GM18502 (cell line): ENCODE measurements around the gene SPG7.

Source experiments
- ATAC-seq: cut with Tn5 transposase; IDR thresholded peaks from one replicate; pipeline ENCODE4 v1.9.1; 2021; ENCODE audit warnings: mild to moderate bottlenecking; ENCODE audit not compliant: unreplicated experiment, poor library complexity

SPG7 gene

DNA sequence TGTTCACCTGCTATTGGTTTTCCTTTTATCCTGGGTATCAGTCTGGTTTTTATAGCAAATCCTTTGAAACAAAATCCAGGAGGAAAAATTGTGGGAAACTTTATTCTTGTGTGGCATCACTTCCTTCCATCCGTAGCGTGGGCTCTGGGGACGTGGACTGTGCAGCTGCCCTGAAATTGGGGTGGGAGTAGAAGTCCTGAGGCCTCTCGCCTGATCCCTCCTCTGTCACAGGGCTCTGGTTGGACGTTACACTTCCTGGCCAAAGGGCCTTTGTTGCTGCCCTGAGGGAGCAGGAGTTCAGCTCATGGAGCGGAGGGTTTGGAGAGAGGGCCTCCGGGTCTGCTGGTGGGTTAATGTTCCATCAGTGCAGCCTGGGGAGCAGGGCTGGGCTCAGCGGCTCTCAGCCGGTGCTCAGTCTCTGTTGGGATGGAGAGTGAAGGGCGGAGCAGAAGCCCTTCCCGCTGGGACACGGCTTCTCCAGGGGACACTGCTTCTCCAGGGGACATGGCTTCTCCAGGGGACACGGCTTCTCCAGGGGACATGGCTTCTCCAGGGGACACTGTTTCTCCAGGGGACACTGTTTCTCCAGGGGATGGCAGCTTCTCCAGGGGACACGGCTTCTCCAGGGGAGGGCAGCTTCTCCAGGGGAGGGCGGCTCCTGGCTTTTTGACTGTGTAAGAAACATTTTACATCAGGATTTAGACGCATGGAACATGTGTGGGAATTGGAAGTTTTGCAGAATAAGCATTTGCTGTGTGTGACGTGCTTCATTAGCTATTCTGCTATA lies 37.0 kb downstream of the SPG7 start:
- ATAC-seq = no peak

DNA sequence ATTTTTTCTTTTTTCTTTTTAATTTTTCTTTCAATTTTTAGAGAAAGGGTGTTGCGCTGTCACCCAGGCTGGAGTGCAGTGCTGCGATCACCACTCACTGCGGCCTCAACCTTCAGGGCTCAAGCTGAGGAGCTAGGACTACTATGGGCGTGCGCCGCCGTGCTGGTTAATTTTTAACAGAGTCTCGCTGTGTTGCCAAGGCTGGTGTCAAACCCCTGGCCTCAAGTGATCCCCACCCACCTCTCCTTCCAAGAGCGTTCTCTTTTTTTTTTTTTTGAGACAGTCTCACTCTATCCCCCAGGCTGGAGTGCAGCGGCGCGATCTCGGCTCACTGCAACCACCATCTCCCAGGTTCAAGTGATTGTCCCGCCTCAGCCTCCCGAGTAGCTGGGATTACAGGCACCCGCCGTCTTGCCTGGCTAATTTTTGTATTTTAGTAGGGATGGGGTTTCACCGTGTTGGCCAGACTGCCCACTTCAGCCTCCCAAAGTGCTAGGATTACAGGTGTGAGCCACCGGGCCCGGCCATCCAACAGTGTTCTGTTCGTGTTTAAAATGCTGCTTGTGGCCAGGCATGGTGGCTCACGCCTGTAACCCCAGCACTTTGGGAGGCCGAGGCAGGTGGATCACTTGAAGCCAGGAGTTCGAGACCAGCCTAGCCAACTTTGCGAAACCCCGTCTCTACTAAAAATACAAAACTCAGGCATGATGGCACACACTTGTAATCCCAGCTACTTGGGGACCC lies 37.8 kb downstream of the SPG7 start:
- ATAC-seq = no peak

DNA sequence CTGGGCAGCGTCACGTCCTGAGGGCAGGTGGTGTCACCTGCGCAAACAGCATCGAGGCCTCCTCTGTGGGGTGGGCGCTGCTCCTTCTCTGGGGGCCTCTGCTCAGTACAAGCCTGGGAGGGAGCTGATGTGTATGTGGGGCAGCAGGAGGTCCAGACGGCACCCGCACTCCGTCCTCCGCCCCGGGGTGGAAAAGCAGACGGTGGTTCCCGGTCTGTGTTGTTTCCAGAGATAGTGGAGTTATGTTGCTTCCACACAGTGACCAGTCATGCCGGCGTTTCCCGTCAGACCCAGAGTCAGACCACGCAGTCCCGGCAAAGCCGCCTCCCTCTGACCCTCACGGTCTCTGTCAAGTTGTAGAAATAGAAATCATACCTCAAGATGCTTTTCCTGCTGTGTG lies 38.6 kb downstream of the SPG7 start:
- ATAC-seq = no peak

DNA sequence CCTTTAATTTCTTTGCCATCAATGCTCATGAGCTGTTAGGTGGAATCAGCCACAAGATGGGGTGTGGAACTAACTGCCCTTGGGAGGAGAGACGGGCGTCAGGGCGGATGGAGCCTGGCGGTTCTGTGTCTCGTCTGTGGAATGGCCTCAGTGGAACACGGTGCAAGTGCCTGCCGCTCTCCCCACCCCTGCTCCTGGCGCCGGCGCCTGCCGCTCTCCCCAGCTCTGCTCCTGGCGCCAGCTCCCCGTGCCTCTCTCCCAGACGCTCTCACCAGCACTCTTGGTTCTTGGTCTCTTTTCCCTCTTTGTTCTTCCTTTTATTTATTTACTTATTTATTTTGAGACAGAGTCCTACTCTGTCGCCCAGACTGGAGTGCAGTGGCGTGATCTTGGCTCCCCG lies 39.1 kb downstream of the SPG7 start:
- ATAC-seq = no peak

DNA sequence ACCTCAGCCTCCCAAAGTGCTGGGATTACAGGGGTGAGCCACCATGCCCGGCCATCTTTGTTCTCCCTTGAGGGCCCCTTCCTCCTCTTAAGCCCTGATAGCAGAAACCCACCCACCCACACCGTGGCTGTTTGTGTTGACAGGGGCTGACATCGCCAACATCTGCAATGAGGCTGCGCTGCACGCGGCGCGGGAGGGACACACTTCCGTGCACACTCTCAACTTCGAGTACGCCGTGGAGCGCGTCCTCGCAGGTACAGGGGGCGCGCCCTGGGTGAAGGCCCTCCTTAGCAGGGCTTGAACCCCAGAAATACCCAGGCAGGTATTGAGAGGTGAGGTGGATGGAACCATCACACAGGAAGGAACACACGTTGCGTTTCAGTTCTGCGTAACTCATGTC lies 39.7 kb downstream of the SPG7 start:
- ATAC-seq = no peak

DNA sequence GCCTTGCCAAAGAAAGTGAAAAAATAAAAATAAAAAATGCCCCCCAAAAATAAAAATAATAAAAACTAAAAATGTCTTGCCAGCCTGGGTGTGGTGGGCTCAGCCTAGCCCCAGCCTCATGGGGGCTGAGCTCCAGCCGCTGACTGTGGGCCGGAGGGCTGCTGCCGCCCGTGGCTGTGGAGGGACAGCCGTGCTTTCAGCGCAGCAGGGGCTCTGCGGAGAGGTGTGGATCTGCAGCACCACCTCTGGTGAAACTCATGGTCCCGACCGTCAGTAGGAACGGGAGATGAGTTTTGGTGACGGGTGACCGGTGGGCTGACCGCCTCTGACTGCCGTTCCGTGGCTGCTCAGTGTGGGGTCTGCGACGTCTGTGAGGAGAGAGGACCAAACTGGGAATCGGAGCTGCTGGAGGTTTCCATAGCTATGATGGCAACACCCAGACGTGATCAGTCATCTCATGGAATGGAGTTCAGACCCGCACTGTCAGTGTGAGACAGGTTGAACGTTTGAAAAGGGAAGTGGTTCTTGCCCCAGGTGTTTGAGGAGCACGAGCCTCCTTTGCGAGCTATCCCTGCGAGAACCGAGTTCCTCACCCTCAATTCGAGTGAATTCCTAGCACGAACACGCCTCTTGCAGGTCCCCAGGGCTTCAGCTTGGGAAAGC lies 40.3 kb downstream of the SPG7 start:
- no peak for ATAC-seq

DNA sequence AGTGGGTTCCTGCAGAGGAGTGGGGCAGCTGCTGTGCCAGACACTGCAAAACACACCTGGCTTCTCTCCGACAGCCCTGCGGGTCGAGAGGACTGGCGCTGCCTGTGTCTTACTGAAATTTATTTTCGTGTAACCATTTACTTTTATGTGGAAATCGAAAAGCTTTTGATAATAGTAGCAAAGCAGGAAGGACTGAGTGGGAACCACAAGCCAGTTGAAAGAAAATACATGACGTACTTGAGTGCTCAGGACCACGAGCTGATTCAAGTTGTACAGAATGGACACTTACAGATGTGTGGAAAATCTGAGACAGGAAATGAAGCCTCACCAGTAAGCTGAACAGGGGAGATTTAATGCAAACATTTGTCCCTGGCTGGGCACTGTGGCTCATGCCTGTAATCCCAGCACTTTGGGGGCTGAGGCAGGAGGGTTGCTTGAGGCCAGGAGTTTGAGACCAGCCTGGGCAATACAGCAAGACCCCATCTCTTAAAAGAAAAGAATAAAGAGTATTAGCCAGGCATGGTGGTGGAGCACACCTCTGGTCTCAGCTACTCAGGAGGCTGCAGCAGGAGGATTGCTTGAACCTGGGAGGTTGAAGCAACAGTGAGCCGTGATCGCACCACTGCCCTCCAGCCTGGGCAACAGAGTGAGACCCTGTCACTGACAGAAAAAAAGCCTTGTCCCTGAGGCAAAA lies 41.0 kb downstream of the SPG7 start:
- ATAC-seq = no peak

DNA sequence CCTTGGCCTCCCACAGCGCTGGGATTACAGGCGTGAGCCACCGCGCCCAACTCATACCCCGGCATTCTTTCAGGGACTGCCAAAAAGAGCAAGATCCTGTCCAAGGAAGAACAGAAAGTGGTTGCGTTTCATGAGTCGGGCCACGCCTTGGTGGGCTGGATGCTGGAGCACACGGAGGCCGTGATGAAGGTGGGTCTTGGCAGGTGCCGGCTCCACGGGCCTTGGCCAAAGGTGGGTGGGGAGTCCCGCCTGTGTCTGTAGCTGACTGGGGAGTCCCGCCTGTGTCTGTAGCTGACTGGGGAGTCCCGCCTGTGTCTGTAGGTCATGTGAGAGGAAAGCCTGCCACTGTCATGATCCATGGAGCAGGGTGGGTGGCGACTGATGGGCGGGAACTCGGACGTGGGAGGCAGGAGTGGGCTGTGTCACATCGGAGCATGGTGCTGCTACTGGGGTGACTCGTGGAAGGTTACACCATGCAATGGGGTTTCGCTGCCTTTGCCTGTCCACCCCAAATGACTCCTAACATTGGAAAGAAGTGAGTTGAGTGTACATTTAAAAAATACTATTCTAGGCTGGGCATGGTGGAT lies 42.3 kb downstream of the SPG7 start:
- no peak for ATAC-seq

DNA sequence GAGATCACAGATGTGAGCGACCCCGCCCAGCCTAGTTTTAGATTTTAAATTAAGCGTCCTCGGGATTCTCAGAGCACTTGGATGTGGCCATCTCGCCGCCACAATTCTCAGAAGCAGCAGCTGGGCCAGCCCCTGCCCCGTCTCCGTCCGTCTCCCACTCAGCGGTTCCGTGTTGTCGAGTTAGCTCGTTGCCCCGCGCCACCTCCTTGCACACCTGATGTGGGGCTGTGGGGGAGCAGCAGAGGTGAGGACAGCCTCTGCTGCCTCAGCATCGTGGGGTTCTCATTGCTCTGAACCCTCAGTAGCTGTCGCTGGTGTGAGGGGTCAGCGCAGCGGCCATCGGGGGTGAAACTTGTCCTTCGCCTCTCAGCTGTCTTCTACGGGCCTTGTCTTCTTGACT lies 44.1 kb downstream of the SPG7 start:
- no peak for ATAC-seq

DNA sequence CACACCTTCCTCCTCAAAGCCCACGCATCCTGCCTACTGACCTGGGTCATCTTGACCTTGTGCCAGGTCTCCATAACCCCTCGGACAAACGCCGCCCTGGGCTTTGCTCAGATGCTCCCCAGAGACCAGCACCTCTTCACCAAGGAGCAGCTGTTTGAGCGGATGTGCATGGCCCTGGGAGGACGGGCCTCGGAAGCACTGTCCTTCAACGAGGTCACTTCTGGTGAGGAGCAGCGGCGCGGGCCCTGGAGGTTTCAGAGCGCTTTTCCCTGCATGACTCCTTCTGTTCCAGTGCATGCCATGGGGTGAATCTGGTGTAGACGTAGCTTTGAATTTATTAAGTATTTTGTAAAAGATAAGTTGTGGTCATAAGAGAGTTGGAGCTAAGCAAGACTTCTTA lies 44.7 kb downstream of the SPG7 start:
- ATAC-seq = no peak

DNA sequence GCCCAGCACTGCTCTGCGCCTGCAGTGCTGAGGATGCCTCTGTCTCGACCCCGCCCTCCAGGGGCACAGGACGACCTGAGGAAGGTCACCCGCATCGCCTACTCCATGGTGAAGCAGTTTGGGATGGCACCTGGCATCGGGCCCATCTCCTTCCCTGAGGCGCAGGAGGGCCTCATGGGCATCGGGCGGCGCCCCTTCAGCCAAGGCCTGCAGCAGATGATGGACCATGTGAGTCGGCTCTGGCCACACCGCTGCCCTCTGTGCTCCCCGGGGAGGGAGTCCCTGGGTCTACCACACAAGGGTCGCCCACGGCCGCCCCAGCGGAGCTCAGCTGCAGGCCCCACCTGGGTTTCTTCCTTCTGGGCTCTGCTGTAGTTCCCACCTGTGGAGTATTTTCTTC lies 45.5 kb downstream of the SPG7 start:
- ATAC-seq = no peak

DNA sequence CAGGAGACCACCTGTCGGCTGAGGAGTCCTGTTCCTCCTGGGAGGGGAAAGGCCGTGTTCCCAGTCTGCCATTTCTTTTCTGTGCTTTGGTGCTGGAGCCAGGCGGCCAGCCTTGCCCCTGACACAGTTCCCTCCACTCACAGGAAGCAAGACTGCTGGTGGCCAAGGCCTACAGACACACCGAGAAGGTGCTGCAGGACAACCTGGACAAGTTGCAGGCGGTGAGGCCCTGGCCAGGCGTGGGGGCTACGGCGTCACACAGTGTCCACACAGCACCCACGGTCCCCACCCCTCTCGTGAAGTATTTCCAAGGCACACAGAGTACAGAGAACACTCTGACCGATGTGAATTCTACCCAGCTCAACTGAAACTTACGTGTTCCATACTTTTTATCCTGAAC lies 46.1 kb downstream of the SPG7 start:
- ATAC-seq = no peak

DNA sequence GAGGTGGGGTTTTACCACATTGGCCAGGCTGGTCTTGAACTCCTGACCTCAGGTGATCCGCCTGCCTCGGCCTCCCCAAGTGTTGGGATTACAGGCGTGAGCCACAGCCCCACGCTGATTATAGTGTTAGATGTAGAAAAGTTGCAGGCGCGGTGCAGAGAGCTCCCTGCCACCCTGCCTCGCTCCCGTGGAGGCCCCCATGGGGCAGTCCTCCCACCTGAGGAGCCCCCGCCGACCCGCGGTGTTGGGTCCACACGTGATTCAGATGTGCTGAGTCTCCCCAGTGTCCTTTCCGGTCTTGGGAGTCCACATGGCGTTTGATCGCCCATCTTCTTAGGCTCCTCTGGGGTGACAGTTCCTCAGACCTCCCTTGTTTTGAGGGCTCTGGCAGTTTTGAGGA lies 47.1 kb downstream of the SPG7 start:
- no peak for ATAC-seq

DNA sequence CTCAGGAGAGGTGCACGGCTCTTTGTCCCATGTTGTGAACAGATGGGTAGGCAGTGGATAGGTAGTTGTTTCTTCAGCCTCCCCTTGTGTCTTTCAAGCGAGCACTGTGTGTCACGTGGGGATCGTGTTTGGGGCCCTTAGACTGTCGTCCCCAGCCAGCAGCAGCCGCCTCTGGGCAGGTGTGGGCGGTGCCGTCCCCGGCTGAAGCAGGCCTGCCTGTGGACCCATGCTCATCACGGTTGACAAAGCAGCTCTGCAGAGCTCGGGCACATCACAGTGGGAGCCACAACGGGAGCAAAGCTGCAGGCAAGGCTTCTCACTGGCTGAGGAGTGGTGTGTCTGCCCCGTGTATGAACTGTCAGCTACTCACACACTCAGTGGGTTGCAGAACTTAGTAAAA lies 47.6 kb downstream of the SPG7 start:
- no peak for ATAC-seq

DNA sequence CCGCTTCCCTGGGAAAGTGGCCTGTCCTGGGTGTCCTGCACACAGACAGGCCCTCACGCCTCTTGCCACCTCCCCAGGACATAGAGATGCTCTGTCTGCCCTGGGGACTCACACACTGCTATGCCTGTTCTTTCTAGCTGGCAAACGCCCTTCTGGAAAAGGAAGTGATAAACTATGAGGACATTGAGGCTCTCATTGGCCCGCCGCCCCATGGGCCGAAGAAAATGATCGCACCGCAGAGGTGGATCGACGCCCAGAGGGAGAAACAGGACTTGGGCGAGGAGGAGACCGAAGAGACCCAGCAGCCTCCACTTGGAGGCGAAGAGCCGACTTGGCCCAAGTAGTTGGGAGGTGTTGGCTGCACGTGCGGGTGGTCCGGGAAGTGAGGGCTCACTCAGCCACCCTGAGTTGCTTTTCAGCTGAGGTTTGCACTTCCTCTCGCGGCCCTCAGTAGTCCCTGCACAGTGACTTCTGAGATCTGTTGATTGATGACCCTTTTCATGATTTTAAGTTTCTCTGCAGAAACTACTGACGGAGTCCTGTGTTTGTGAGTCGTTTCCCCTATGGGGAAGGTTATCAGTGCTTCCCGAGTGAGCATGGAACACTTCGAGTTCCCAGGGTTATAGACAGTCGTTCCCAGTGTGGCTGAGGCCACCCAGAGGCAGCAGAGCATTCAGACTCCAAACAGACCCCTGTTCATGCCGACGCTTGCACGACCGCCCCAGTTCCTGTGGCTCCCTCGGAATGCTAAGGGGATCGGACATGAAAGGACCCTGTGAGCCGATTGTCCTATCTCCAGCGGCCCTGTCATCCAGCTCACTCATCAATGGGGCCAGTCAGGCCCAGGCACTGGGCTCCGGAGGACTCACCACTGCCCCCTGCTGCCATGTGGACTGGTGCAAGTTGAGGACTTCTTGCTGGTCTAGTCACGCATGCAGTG lies 48.8 kb downstream of the SPG7 start:
- no peak for ATAC-seq

DNA sequence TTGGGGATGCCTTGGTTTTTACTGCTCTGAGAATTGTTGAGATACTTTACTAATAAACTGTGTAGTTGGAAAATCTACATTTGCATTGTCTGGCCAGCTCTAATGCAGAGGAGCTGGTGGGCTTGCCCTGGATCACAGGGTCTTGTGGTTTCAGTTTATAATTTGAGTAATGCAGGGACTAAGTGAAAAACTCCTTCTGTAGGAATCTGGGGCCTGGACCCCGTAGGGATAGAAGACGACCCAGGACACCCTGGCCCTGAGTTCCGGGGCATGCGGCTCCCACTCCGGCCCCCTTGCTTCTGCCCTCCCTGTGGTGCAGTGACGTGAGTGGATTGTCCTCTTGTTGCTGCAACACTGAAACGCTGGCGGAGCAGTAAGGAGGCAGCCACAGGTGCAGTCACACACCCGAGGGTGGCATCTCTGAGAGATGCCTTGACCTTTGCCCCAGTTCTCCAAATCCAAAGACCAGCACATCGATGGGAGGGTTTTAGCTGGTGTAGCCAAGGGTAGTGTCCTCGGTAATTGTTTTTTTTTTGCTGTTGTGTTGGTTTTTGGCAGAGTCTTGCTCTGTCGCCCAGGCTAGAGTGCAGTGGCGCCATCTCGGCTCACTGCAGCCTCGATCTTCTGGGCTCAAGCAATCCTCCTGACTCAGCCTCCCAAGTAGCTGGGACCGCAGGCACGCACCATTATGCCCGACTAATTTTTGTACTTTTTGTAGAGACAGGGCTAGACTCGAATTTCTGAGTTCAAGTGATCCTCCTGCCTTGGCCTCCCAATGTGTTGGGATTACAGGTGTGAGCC lies 49.7 kb downstream of the SPG7 start:
- no peak for ATAC-seq

DNA sequence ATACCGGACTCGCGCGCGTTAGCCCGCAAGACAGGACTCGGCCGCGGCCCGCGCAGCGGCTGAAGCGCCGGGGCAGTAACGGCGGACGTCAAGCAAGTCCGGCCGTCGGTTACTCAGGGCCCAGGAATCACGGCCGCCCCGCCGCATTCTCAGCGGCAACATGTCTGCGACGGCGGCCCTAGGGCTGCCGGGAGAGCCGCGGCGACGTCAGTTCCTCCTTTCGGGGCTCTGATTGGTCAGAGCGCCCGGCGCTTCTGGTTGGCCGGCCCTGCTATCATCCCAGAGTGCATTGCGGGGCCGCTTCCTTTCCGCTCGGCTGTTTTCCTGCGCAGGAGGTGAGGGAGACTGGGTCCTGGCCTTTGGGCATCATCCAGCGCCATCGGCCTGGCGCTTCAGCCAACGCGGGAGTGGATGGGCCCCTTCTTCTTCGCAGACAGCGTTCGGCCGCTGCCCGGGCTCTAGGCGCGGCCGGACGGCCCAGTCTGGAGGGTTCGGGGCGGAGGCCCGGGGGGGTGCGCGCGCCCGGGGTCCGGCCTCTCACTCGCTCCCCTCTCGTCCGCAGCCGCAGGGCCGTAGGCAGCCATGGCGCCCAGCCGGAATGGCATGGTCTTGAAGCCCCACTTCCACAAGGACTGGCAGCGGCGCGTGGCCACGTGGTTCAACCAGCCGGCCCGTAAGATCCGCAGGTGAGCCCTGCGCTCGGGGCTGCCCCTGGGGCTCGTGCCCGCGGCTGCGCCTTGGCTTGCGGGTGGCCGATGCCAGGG lies 52.4 kb downstream of the SPG7 start, which contains the start of gene RPL13:
Gene RPL13 (plus strand): TSS at position 305 of the 764 bp plus-strand sequence. CDS start 278 bp downstream, at position 583.
- ATAC-seq = peak; percentile 84
